ENCODE data around the gene TMLHE.
"Not testable (repeated sequence)": the region's sequence is repeated elsewhere in the genome, so short reads cannot be mapped to it uniquely, and the experiment has no call there.

DNA sequence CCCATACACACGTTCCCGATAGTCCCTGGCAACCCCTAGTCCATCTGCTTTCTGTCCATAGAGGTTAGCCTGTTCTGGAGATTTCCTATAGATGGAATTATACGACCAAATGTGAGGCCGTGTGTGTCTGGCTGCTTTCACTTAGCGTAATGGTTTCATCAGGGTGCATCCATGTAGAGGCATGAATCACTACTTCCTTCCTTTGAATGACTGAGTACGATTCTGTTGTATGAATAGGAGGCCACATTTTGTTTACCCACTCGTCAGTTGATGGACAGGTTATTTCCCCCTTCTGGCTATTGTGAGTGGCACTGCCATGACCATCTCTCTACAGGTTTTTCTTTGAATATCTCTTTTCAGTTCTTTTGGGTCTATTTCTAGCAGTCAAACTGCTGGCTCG is 152.3 kb downstream of the TMLHE start:
- TF ChIP-seq, protein P1, sequence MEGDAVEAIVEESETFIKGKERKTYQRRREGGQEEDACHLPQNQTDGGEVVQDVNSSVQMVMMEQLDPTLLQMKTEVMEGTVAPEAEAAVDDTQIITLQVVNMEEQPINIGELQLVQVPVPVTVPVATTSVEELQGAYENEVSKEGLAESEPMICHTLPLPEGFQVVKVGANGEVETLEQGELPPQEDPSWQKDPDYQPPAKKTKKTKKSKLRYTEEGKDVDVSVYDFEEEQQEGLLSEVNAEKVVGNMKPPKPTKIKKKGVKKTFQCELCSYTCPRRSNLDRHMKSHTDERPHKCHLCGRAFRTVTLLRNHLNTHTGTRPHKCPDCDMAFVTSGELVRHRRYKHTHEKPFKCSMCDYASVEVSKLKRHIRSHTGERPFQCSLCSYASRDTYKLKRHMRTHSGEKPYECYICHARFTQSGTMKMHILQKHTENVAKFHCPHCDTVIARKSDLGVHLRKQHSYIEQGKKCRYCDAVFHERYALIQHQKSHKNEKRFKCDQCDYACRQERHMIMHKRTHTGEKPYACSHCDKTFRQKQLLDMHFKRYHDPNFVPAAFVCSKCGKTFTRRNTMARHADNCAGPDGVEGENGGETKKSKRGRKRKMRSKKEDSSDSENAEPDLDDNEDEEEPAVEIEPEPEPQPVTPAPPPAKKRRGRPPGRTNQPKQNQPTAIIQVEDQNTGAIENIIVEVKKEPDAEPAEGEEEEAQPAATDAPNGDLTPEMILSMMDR (conservative IDR thresholded peaks at IDR 0.05): not testable (repeated sequence)
- not testable (repeated sequence) for TF ChIP-seq ZFX (IDR thresholded peaks at IDR 0.05)

Measured in C4-2B (cell line).